Activated naive CD8-positive, alpha-beta T cell treated with anti-CD3 and anti-CD28 coated beads for 36 hours (primary cell): ENCODE results near the gene LRRC8A. TPM values are rescaled to one million over a fixed set of nuclear protein-coding genes. Genes with fewer than 3 reads are reported as not detected.
A peak's percentile ranks its signal among the peaks of the same experiment; 100 is the strongest.
"Not testable (repeated sequence)": the region's sequence is repeated elsewhere in the genome, so short reads cannot be mapped to it uniquely, and the experiment has no call there.

ENCODE experiments used
- DNase-seq: peaks from one replicate; pipeline ENCODE4 v3.0.0; 2021
- H3K27ac Mint-ChIP-seq: one replicate; pipeline ENCODE4 v1.8.0; 2022; ENCODE audit warnings: mild to moderate bottlenecking, moderate library complexity, mixed read lengths
- H3K27me3 Mint-ChIP-seq: one replicate; pipeline ENCODE4 v1.8.0; 2022; ENCODE audit warnings: mild to moderate bottlenecking, mixed read lengths
- H3K36me3 Mint-ChIP-seq: one replicate; pipeline ENCODE4 v1.8.0; 2021; ENCODE audit warnings: mild to moderate bottlenecking, mixed read lengths
- H3K4me1 Mint-ChIP-seq: one replicate; pipeline ENCODE4 v1.8.0; 2021; ENCODE audit warnings: mixed read lengths
- H3K4me3 Mint-ChIP-seq: one replicate; pipeline ENCODE4 v1.8.0; 2022; ENCODE audit warnings: mild to moderate bottlenecking, moderate library complexity, mixed read lengths
- H3K9me3 Mint-ChIP-seq: one replicate; pipeline ENCODE4 v1.8.0; 2022; ENCODE audit warnings: mixed read lengths
- total RNA-seq, 2 experiments: library from RNA; stranded (reverse); gene quantifications; one replicate each; pipeline ENCODE4 v1.2.3, GENCODE V29; 2021

Gene LRRC8A
- total RNA-seq, 2 experiments from 2014 or later = 19.9 to 20.3 TPM

DNA sequence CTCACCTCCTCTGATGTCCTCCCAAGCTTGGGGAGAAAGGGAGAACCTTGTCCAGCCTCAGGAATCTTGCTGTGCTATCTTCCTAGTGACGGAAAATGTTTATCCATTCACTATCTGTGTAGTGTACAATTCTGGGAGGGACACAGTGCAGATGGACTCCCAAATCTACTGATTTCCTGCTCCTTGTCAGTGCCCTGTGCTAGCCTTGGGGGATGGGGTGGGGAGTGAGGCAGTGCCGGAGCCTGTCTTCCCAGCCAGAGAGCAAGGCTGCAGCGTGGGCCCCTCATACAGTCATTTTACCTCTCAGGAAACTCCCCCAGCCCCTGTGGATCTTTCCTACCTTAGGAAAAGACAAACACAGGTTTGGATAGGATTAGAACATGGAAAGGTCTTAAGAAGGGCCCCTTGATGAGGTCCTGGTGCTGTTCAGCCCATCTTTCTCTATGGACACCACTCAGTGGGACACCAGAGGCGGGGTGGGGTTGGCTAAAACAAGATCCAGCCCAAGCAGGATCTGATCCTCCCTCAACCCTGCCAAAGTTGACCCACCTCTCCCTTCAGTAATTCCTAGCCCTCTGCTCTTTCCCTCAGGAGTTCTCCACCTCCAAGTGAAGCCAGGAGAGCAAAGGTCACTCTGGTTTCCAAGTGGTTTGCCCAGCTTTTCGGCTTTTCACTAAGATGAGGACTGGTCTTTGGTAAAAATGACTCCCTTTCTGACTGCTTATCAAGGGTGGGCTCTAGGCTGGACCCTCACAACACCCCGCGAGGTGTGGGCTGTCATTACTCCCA, 62.1 kb downstream of the LRRC8A start:
- no peak overlapping the region for H3K4me3 Mint-ChIP-seq
- peaks cover 19% of the 10 kb centered on the region for H3K36me3 Mint-ChIP-seq
- H3K4me1 Mint-ChIP-seq = peaks cover 20% of the 10 kb centered on the region
- H3K9me3 Mint-ChIP-seq = no peaks in the 10 kb centered on the region
- no peak for DNase-seq
- no peak overlapping the region for H3K27ac Mint-ChIP-seq
- no peaks in the 10 kb centered on the region for H3K27me3 Mint-ChIP-seq

DNA sequence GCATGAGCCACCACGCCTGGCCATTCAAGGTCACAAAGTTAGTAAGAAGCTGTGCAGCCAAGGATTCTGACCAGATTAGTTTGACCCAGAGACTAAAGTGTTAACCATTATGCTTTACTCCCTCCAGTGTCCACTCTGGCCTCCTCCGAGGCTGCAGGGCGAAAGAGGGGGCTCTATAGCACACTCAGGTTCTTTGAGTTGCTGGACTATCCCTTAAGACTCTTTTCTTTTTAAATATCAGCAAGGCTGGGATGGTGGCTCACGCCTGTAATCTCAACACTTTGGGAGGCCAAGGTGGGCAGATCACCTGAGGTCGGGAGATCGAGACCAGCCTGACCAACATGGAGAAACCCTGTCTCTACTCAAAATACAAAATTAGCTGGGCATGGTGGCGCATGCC, 63.0 kb downstream of the LRRC8A start:
- Mint-ChIP-seq H3K4me1 (peaks cover 20% of the 10 kb centered on the region), H3K36me3 (peaks cover 23% of the 10 kb centered on the region)
- H3K27me3 Mint-ChIP-seq, H3K4me3 Mint-ChIP-seq, H3K9me3 Mint-ChIP-seq, H3K27ac Mint-ChIP-seq, DNase-seq: not testable (repeated sequence)

- Mint-ChIP-seq H3K36me3 (peaks cover 26% of the 10 kb centered on the region), H3K27ac (peak overlapping the region; percentile 98), H3K9me3 (no peaks in the 10 kb centered on the region), H3K4me3 (peak overlapping the region; percentile 97), H3K4me1 (peaks cover 20% of the 10 kb centered on the region), H3K27me3 (no peaks in the 10 kb centered on the region)
- DNase-seq = no peak
These were observed 64.0 kb downstream of the LRRC8A start for GRCh38 chr9:128945798-128946501.

GRCh38 chr9:128946571-128947276, 64.8 kb downstream of the LRRC8A start:
- no peaks in the 10 kb centered on the region for H3K27me3 Mint-ChIP-seq
- H3K36me3 Mint-ChIP-seq = peaks cover 28% of the 10 kb centered on the region
- no peaks in the 10 kb centered on the region for H3K9me3 Mint-ChIP-seq
- DNase-seq = peak; percentile 32
- H3K27ac Mint-ChIP-seq = peak overlapping the region; percentile 98
- peak overlapping the region; percentile 97 for H3K4me3 Mint-ChIP-seq
- H3K4me1 Mint-ChIP-seq = peaks cover 22% of the 10 kb centered on the region

DNA sequence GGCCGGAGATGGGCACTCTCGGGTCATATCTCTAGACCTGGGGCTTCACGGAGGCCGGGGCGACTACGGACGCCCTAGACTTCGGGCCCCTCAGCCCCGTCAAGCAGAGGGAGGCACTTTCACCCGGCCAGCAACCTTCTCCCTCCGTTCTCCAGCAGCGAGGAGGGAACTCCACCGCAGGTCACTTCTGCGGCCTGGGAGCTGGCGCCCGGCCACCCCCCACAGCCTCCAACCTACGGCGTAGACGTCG, 65.3 kb downstream of the LRRC8A start:
- Mint-ChIP-seq H3K4me1 (peaks cover 22% of the 10 kb centered on the region), H3K9me3 (no peaks in the 10 kb centered on the region), H3K36me3 (peaks cover 28% of the 10 kb centered on the region), H3K27ac (peak overlapping the region; percentile 98), H3K4me3 (peak overlapping the region; percentile 97), H3K27me3 (no peaks in the 10 kb centered on the region)
- no peak for DNase-seq

- Mint-ChIP-seq H3K9me3 (no peaks in the 10 kb centered on the region), H3K36me3 (peaks cover 29% of the 10 kb centered on the region), H3K27me3 (no peaks in the 10 kb centered on the region), H3K27ac (peak within 1 kb of the TSS; percentile 98), H3K4me3 (peak within 1 kb of the TSS; percentile 97), H3K4me1 (peaks cover 25% of the 10 kb centered on the region)
- DNase-seq = peak; percentile 100
These were observed 65.8 kb downstream of the LRRC8A start, which contains the start of the genes DOLK and NUP188 for GRCh38 chr9:128947527-128948301. Gene DOLK (minus strand): TSS chr9:128947603. CDS start chr9:128947303, 300 bp downstream. Gene NUP188 (plus strand): TSS chr9:128947699. CDS start chr9:128947720, 21 bp downstream.

DNA sequence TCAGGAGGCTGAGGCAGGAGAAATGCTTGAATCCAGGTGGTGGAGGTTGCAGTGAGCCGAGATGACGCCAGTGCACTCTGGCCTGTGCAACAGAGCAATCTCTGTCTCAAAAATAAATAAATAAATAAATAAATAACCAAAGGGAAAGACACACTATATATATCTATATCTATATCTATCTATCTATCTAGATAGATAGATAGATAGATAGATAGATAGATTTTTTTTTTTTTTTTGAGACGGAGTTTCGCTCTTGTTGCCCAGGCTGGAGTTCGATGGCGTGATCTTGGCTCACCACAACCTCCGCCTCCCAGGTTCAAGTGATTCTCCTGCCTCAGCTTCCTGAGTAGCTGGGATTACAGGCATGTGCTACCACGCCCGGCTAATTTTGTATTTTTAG, 79.5 kb downstream of the LRRC8A start:
- not testable (repeated sequence) for H3K27me3 Mint-ChIP-seq, H3K4me3 Mint-ChIP-seq, H3K9me3 Mint-ChIP-seq, DNase-seq, H3K4me1 Mint-ChIP-seq, H3K27ac Mint-ChIP-seq
- peaks cover 14% of the 10 kb centered on the region for H3K36me3 Mint-ChIP-seq

Other genes starting within 250 kb of the LRRC8A start
- gene DYNC2I2, start 225.3 kb upstream of the LRRC8A start, total RNA-seq = 10 to 100 TPM; 34.3 to 38.1 TPM
- 100 to 1,000 TPM; 953 to 971 TPM for gene SET, start 192.9 kb upstream of the LRRC8A start, total RNA-seq
- 1 to 10 TPM; 7.2 to 7.8 TPM for gene PKN3, start 179.6 kb upstream of the LRRC8A start, total RNA-seq
- 10 to 100 TPM; 47.1 to 52.6 TPM for gene ZDHHC12, start 158.0 kb upstream of the LRRC8A start, total RNA-seq
- 10 to 100 TPM; 13.7 to 14.4 TPM for gene ZER1, start 110.2 kb upstream of the LRRC8A start, total RNA-seq
- gene TBC1D13, start 94.9 kb upstream of the LRRC8A start, total RNA-seq = 10 to 100 TPM; 16.3 to 18.8 TPM
- 10 to 100 TPM; 20.1 to 22.9 TPM for gene ENDOG, start 63.6 kb upstream of the LRRC8A start, total RNA-seq
- gene SPOUT1, start 52.3 kb upstream of the LRRC8A start, total RNA-seq = 100 to 1,000 TPM; 109 to 111 TPM
- 1 to 10 TPM; 7.4 to 9.4 TPM for gene KYAT1, start 183 bp upstream of the LRRC8A start, total RNA-seq
- under 1 TPM; 0.49 to 0.52 TPM for gene PHYHD1, start 38.8 kb downstream of the LRRC8A start, total RNA-seq
- gene DOLK, start 65.5 kb downstream of the LRRC8A start, total RNA-seq = 10 to 100 TPM; 10.1 to 11.3 TPM
- gene NUP188, start 65.6 kb downstream of the LRRC8A start, total RNA-seq = 100 to 1,000 TPM; 128 to 130 TPM
- 10 to 100 TPM; 42.9 to 46.3 TPM for gene SH3GLB2, start 146.2 kb downstream of the LRRC8A start, total RNA-seq
- 10 to 100 TPM; 26.2 to 29.0 TPM for gene MIGA2, start 154.5 kb downstream of the LRRC8A start, total RNA-seq
- gene DOLPP1, start 199.0 kb downstream of the LRRC8A start, total RNA-seq = 10 to 100 TPM; 17.7 to 20.8 TPM
- 1 to 10 TPM; 7.3 to 7.9 TPM for gene CRAT, start 228.7 kb downstream of the LRRC8A start, total RNA-seq
- 100 to 1,000 TPM; 101 to 104 TPM for gene PTPA, start 229.3 kb downstream of the LRRC8A start, total RNA-seq